Brain microvascular endothelial cell (primary cell): Measurements from ENCODE around the gene CEACAM21.

Experiments used
- DNase-seq: peaks from one replicate; pipeline ENCODE4 v3.0.0-alpha.2; 2020
- H3K27ac ChIP-seq: fragments of 250-450 bp; sonication (Bioruptor Pico); 2 replicates; pipeline ENCODE4 v1.5.1; 2020; ENCODE audit warnings: mild to moderate bottlenecking, moderate library complexity
- H3K27me3 ChIP-seq: fragments of 250-450 bp; sonication (Bioruptor Pico); replicated peaks from 2 replicates; pipeline ENCODE4 v1.5.1; 2020; ENCODE audit warnings: mild to moderate bottlenecking
- H3K36me3 ChIP-seq: fragments of 250-450 bp; sonication (Bioruptor Pico); replicated peaks from 2 replicates; pipeline ENCODE4 v1.5.1; 2020; ENCODE audit warnings: mild to moderate bottlenecking
- H3K4me3 ChIP-seq: 2 replicates; pipeline ENCODE4 v1.5.1; 2011; ENCODE audit warnings: low read depth, mild to moderate bottlenecking, control low read depth, low read length, moderate library complexity
- in situ Hi-C: cut with HindIII; loops from 2 replicates; pipeline ENCODE4 v1.10.0; 2017; ENCODE audit warnings: low sequenced_read_pairs, low pct_ligation_motif_present
- TF ChIP-seq, protein P1 (sequence below): IDR thresholded peaks from 2 replicates; pipeline ENCODE4 v1.5.1; 2011; ENCODE audit warnings: low read depth, mild to moderate bottlenecking, moderate library complexity, low read length, control low read depth, inconsistent platforms; ENCODE audit errors: missing control alignments

The CEACAM21 gene

DNA sequence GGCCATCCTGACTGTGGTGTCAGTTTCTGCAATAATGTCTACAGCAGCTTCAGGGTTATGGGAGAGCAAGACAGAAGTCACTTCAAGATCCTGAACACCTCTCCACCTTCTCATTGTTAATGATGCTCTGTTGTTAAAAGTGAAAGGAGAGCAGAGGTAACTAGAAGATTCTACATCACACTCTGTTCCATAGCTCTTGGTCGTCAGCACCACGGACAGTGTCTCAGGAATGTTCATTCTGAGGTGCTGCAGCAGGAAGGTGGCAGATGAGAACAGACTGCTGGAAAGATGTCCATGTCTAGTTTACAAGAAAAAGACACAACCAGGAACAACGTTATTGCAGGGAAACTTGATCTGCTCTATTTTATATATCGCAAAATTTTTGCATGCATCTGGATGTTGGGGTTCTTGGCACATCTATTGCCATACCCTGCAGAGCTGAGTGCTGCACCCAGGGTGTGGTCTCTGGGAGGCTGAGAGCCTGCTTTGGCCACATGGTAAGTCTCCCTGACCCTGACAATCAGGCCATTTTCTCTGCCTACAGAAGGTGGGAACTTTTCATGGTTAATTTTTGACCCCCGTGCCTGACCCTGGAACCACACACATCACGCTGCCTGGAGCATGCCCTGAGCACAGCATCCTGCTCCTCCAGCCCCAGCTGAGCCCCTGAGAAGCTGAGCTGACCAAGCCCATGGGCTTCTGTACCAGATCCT, 12.7 kb downstream of the CEACAM21 start:
- peak; percentile 39 for DNase-seq
- no peak overlapping the region for H3K27ac ChIP-seq
- H3K4me3 ChIP-seq: no peak overlapping the region
- in situ Hi-C loops: no loop called here
- H3K36me3 ChIP-seq: no peaks in the 10 kb centered on the region
- TF ChIP-seq, protein P1, sequence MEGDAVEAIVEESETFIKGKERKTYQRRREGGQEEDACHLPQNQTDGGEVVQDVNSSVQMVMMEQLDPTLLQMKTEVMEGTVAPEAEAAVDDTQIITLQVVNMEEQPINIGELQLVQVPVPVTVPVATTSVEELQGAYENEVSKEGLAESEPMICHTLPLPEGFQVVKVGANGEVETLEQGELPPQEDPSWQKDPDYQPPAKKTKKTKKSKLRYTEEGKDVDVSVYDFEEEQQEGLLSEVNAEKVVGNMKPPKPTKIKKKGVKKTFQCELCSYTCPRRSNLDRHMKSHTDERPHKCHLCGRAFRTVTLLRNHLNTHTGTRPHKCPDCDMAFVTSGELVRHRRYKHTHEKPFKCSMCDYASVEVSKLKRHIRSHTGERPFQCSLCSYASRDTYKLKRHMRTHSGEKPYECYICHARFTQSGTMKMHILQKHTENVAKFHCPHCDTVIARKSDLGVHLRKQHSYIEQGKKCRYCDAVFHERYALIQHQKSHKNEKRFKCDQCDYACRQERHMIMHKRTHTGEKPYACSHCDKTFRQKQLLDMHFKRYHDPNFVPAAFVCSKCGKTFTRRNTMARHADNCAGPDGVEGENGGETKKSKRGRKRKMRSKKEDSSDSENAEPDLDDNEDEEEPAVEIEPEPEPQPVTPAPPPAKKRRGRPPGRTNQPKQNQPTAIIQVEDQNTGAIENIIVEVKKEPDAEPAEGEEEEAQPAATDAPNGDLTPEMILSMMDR: no peak
- H3K27me3 ChIP-seq: no peaks in the 10 kb centered on the region

DNA sequence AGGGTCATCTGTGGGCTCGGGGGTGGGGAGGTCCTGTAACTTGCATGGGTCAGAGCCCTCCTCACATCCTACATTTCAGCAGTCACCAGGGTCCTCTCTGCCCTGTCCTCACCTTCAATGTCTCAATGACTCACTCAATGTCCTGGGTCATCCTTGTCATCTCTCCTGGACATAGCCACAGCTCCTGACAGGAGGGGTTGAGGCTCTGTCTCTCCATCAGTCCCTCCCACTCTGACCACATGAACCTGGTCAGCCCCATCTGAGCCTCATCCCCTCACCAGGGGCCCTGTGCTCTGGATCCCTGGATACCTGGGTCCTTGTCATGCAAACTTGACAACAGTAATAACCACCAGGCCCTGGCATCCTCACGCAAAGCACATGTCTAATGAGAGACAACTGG, 13.4 kb downstream of the CEACAM21 start:
- no peaks in the 10 kb centered on the region for H3K27me3 ChIP-seq
- in situ Hi-C loops: no loop called here
- H3K36me3 ChIP-seq: no peaks in the 10 kb centered on the region
- DNase-seq: no peak
- H3K27ac ChIP-seq: no peak overlapping the region
- TF ChIP-seq, protein P1: no peak
- H3K4me3 ChIP-seq: no peak overlapping the region

DNA sequence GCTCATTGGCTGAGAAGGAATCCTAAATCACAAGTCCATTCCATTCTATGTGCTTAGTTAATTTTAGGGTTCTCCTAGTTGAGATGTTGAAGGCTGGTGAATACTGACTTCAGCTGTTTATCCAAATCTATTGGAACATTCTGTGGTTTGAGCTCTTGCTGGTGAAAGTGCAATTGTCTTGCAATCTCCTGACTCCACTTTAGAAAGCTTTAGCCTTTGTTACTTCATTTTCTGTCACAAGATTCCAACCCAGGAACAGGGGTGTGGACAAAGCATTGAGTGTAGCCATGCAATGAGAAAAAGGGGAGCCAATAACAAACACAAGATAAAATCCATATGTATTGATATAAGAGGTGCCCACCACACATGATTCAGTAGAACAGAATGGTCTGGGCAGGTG, 15.0 kb downstream of the CEACAM21 start:
- in situ Hi-C loops: no loop called here

DNA sequence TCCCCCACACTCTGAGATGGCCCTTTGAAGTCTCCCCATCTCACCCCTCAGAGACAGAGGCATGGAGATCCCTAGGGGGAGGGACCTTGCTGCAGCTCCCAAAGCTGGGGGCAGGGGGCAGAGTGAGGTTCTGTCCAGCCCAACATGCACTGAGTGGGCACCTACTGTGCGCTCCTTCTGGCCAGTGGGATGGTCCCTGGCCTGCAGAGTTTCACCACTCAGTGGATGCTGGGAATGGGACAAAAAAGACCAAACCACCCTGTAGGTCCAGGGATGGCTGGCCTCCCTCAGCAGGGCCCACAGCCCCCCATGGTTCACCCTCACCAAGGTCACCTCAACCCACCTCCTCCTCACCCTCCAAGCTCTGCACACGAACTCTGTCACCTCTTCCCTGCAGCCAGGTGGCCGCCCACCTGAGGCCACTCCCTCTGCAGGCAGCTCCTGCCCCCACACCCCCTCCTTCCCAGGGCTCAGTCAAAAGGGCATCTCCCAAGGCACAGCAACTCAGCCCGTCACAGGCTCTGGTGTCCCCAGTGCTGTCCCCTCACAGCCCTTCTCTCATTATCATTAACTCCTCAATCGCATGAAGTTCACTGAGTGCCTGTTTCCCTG, 16.1 kb downstream of the CEACAM21 start:
- in situ Hi-C loops: no loop called here
- no peak overlapping the region for H3K4me3 ChIP-seq
- no peaks in the 10 kb centered on the region for H3K27me3 ChIP-seq
- no peaks in the 10 kb centered on the region for H3K36me3 ChIP-seq
- H3K27ac ChIP-seq: no peak overlapping the region
- TF ChIP-seq, protein P1: no peak
- DNase-seq: no peak

More for the DNA sequence above, 15.0 kb downstream of the CEACAM21 start:
- TF ChIP-seq, protein P1: no peak
- H3K36me3 ChIP-seq: no peaks in the 10 kb centered on the region
- DNase-seq: no peak
- H3K27ac ChIP-seq: no peak overlapping the region
- H3K4me3 ChIP-seq: no peak overlapping the region
- H3K27me3 ChIP-seq: no peaks in the 10 kb centered on the region

DNA sequence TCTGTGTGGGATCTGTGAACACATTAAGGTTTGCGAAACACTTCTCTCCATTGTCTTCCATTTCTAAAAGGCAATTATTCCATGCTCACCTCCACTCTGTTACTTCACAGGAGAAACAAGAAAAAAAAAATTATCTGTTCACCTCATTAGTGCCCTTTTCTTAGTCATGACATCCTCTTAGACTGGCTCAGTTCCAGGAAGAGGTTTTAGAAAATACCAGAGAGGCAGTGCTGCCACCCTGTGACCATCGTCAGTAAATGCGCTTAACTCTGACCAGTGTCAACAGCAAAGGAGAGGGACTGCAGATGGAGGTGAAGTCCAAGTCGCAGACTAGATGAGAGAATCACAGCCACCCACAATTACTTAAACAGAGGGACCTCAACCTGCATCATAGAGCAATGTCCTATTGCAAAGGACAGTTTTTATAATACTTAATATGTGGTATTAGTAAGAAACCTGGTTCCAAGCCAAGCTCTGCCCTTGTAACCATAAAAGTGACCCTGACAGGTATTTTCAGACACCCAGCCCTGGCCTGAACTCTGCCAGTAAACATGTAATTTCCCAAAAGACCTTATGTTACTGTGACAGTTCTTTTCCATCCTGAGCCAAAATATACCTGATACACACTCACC, 19.4 kb downstream of the CEACAM21 start:
- TF ChIP-seq, protein P1: peak; percentile 76
- no peaks in the 10 kb centered on the region for H3K36me3 ChIP-seq
- H3K27me3 ChIP-seq: no peaks in the 10 kb centered on the region
- DNase-seq: peak; percentile 57
- in situ Hi-C loops: no loop called here
- H3K4me3 ChIP-seq: no peak overlapping the region
- H3K27ac ChIP-seq: no peak overlapping the region
